ENCODE data around the gene ODAPH.

The ODAPH gene

DNA sequence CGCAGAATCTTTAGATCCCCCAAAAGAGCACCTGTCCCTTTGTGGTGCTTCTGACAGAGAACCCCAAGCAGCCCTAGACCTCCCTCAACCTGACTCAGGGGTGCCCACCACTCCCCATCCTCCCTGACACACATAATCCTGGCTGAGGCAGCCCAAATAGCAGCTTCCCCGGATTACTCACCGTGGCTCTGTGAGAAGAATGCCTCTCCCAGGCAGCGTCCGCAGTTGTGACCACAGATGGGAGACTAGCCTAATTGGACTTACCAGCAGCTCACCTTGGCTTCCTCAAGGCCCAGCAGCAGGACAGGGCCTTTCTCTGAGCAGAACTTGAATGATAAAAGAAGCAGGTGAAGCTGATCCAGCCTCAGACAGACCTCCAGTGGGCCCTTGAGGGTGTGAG is 10.3 kb upstream of the ODAPH start:
- DNase-seq, result no peak

DNA sequence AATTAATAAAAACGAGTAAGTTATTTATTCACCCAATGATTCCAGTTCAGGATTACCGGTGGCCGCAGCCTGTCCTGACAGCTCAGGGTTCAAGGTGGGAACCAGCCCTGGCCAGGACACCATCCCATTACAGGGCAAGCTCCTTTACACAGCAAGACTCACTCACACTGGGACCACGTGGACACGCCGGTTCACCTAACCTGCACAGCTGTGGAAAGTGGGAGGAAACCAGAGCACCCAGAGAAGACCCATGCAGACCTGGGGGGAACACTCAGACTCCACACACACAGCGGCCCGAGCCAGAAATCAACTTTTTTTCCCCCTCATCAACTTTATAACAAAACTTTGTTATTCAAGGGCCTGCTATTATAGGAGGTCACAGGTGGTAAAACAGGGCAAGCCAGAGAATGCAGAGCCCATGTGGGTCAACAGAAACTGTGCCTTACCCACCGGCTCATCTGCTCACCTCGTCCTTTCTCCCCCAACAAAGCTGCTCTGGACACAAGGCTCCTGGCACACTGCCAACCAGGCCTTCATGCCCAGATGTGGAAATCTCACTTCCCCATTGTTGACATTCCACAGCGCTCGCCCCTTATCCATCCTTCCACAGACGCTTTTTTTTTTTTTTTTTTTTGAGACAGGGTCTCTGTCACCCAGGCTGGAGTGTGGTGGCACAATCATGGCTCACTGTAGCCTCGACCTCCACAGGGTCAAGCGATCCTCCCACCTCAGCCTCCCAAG is 8.0 kb upstream of the ODAPH start:
- peak; percentile 45 for DNase-seq

- no peak for DNase-seq
Measured at GRCh38 chr4:75549019-75549418, 6.8 kb upstream of the ODAPH start.

GRCh38 chr4:75552452-75552851 is 3.4 kb upstream of the ODAPH start:
- no peak for DNase-seq

DNA sequence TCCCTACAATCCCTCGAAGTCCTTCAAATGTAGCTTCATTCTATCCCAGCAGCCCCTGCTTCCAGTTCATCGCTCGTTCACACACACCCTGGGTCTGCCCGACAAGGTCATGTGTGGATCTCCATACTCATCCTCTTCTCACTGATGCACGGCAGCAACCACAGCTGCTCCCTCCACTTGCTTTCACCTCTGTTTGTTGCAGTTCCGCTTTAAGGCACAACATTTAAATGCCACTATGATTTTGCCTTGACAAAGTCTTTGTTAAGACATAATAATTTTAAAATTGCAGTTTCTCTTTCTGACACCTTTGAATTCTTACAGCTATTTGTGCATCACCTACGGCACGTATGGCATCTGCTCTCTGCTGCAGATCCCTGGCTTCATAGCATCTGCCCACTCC is 1.8 kb downstream of the ODAPH start:
- no peak for DNase-seq

DNA sequence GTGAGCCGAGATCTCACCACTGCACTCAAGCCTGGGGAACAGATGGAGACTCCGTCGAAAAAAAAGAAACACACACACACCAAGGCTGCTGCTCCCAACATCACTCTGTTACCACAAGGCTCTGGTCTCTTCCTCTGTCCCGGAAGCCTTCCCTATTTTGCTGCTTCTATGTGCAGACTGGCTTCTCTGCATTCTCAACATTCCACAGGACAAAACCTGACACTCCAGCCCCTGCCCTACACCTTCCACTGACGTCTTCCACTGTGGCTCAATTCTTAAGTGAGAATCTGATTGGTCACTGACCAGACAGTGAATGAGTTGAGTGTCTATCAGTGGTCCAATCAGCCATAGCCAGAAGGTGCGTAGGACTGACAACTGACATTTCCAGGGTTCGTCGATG is 5.9 kb downstream of the ODAPH start:
- DNase-seq, result no peak

DNA sequence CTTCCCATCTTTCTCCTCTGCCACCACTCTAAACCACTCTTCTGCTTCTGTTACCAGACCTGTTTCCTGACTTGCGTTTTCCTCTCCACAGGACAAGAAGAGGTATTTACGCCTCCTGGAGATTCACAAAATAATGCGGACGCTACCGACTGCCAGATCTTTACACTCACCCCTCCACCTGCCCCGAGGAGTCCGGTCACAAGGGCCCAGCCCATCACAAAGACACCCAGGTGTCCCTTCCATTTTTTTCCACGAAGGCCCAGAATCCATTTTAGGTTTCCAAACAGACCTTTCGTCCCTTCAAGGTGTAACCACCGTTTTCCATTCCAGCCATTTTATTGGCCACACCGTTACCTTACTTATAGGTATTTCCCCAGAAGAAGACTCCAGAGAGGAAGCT is 8.2 kb downstream of the ODAPH start:
- DNase-seq, result no peak

DNA sequence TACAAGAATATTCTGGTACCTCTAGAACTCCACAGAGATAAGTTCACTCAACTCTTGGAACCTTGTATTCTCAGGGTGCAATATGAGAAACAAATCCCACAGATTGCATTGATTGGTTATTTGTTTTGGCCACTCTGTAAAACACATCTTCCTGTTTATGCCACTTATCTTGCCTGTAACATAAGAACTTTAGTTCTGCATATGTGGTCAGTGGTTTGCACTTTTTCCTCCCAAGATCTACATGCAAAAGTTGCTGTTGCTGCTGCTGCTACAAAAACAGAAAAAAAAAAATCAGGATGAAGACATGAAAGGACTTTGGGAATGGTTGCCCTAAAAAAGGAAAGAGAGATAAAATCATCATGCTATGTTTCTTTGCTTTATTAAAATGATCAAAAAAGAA is 9.6 kb downstream of the ODAPH start:
- DNase-seq, result peak; percentile 37

DNA sequence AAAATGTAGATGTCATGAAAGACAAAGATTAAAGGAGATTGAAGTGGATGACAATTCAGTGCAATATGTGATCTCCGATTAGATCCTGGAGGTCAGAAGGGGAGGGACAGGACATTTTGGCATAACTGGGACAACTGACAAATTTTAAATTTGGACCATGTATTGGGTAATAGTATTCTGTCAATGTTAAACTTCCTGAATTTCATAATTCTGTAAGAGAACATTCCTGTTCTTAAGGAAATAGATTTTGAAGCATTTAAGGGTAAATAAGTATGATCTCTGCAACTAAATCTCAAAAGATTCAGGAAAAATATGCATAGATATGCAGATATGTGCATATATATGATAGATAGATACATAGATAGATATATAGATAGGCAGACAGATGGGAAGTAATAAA is 11.0 kb downstream of the ODAPH start:
- DNase-seq, result no peak

GRCh38 chr4:75567725-75568124 is 11.9 kb downstream of the ODAPH start:
- no peak for DNase-seq

- DNase-seq, result no peak
Measured at GRCh38 chr4:75584067-75584466, 28.2 kb downstream of the ODAPH start.

DNA sequence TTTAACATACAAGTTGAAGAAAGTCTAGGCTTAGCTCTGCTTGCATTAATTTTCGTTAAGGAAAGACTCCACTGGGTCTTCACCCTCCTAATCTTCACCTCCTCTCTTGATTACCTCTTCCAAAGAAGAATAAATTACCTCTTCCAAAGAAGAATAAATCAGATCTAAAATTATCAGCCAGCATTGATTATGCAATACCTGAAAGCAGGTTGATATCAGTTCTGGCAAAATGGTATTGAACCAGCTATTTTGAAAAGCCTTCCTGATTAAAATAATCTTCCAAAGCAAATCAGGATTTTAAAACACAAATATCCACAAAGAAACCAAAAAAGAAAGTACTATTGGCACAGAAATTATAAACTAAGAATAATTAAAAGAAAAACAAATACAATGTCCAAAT is 37.5 kb downstream of the ODAPH start:
- no peak for DNase-seq

GRCh38 chr4:75596061-75596460 is 40.2 kb downstream of the ODAPH start:
- no peak for DNase-seq

DNA sequence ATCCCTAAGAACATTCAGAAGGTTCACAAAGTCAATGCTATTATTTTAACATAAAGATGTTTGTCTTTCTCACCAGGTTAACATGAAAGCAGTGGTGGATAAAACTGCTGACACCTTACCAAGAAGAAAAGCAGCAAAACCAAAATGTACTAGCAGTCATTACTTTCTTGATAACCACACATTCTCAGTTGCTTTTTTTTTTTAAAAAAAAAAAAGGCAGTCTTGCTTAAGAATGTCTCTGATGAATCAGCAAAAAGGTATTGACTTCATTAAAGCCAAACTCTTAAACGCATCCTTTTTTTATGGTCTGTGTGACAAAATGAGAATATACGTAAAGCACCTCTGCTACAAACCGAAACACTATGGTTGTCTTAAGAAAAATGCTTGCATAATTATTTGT is 42.5 kb downstream of the ODAPH start:
- DNase-seq, result peak; percentile 70

DNA sequence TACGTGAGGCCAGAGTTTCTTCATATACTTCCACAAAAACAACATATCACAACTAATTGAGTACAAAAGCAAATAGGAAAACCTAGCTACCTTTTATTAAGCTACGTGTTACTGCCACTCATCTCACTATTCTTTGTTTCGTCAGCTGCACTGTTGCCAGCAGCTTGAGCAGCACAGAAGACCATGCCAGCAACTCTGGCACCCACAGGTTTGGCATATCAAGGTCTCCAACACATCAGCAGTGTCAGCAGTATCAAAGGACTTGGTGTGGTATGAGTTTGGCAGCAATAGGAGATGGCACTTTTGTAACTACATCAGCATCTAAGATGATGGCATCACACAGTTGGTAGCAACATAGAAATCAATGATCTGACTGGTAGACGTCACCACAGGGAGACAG is 43.8 kb downstream of the ODAPH start:
- no peak for DNase-seq

- DNase-seq, result no peak
Measured at GRCh38 chr4:75605928-75606327, 50.1 kb downstream of the ODAPH start.

DNA sequence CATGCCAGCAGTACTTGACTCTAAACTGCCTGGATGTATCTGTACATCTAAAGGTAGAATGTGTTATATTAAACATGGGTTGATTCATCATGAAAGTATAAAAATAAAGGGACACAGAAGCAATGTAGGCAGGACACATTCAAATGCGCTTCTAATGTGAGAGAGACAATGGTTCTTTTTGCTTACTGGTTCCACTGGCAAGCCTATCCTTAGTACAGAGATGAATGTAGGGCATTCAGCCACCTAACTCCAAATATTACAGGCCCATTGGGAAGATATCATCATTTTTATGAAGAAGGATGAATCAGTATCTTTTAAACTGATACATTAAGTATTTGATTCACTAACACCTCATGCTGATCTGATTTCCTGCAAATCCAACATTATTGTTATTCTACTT is 56.4 kb downstream of the ODAPH start:
- no peak for DNase-seq

Data from hematopoietic multipotent progenitor cell treated with erythropoietin and hydrocortisone succinate and interleukin-3 and kit ligand, for 6 days (in vitro differentiated cells).